Kidney epithelial cell (primary cell): ENCODE data around the gene SEMA6B. TPM values are rescaled to one million over a fixed set of nuclear protein-coding genes. Genes with fewer than 3 reads are reported as not detected.

Experiments used
- DNase-seq: peaks from one replicate; pipeline ENCODE4 v3.0.0-alpha.2; 2010; ENCODE audit warnings: low read depth
- H3K27me3 ChIP-seq: 2 replicates; pipeline ENCODE4 v1.6.0; 2011; ENCODE audit warnings: low read length; ENCODE audit not compliant: control insufficient read depth, insufficient read depth
- H3K36me3 ChIP-seq: 2 replicates; pipeline ENCODE4 v1.5.1; 2011; ENCODE audit warnings: low read length; ENCODE audit not compliant: control insufficient read depth, insufficient read depth
- H3K4me3 ChIP-seq: 2 replicates; pipeline ENCODE4 v1.5.1; 2011; ENCODE audit warnings: low read depth, mild to moderate bottlenecking, control low read depth, low read length
- total RNA-seq: library from RNA; depleted of rRNA; stranded (reverse); fragments of >200 nt; gene quantifications from 2 replicates; pipeline ENCODE4 v1.2.3, GENCODE V29; 2015
- TF ChIP-seq, protein P1 (sequence below): IDR thresholded peaks from 2 replicates; pipeline ENCODE4 v1.5.1; 2011; ENCODE audit warnings: mild to moderate bottlenecking, moderate library complexity, low read length, control low read depth, inconsistent platforms; ENCODE audit not compliant: insufficient read depth, poor library complexity, severe bottlenecking

SEMA6B gene
- total RNA-seq, 1 donor from 2014 or later, result 0.13 TPM

DNA sequence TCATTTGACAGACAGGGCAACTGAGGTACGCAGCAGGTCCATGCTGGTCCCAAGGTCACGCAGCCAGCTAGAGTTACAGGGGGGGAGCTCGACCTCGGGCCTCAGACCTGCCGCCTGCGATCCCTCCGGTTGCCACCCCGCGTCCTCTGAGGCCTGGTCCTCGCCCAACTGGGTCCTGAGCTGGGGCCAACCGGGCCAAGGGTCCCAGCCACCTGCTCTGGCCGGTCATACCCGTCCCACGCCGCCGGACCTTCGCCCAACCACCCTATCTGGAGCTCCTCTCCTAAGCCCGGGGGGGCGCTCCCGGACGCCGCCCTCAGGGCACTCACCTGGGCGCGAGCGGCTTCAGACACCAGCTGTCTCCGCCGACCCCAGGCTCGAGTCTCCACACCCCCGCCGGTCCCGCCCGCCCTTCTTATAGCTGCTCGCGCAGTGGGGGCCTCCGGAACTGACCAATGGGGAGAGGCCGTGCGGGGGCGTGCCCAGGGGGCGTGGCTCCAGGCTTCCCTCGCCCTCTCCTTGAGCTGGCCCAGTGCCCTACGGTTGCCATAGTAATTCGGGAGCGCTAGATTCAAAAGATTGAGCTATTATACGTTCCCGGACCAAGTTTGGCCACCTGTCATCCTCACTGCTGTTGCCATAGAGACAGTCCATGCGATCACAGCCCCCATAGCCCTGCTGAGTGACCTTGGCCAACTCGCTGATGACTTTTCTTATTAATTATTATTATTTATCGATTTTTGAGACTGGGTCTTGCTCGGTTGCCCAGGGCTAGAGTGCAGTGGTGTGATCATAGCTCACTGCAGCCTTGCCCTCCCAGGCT is 24.4 kb downstream of the SEMA6B start, which contains the start of gene PLIN5:
PLIN5 (minus strand) TSS at position 389 of the 823 bp plus-strand sequence. CDS start 1,150 bp downstream, outside the sequence.
- Histone ChIP-seq H3K4me3 (no peak within 1 kb of the TSS), H3K36me3 (no peaks in the 10 kb centered on the region), H3K27me3 (peaks cover 30% of the 10 kb centered on the region)
- DNase-seq, result no peak
- TF ChIP-seq, protein P1, sequence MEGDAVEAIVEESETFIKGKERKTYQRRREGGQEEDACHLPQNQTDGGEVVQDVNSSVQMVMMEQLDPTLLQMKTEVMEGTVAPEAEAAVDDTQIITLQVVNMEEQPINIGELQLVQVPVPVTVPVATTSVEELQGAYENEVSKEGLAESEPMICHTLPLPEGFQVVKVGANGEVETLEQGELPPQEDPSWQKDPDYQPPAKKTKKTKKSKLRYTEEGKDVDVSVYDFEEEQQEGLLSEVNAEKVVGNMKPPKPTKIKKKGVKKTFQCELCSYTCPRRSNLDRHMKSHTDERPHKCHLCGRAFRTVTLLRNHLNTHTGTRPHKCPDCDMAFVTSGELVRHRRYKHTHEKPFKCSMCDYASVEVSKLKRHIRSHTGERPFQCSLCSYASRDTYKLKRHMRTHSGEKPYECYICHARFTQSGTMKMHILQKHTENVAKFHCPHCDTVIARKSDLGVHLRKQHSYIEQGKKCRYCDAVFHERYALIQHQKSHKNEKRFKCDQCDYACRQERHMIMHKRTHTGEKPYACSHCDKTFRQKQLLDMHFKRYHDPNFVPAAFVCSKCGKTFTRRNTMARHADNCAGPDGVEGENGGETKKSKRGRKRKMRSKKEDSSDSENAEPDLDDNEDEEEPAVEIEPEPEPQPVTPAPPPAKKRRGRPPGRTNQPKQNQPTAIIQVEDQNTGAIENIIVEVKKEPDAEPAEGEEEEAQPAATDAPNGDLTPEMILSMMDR, result no peak

- no peak for DNase-seq
- no peak overlapping the region for H3K4me3 ChIP-seq
- H3K27me3 ChIP-seq, result peaks cover 29% of the 10 kb centered on the region
- TF ChIP-seq, protein P1, result no peak
- no peaks in the 10 kb centered on the region for H3K36me3 ChIP-seq
Observed at GRCh38 chr19:4533835-4534424, 25.6 kb downstream of the SEMA6B start.

DNA sequence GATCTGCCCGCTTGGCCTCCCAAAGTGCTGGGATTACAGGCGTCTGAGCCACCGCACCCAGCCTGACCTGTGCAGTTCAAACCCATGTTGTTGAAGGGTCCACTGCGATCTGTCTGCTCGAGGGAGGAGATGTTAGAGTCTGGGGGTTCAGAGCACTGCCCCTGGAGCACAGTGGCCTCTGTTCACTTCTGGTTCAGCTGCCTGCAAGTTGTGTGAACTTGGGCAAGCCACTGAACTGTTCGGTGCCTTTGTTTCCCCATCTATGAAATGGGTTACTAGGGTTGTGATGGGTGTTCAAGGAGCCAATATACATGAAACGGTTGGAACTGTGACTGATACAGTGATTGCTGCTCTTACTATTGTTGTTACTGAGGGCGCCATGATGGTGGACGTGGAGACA is 26.1 kb downstream of the SEMA6B start:
- DNase-seq, result no peak
- TF ChIP-seq, protein P1, result no peak
- Histone ChIP-seq H3K27me3 (peaks cover 27% of the 10 kb centered on the region), H3K36me3 (no peaks in the 10 kb centered on the region), H3K4me3 (no peak overlapping the region)

GRCh38 chr19:4531562-4532165 is 27.8 kb downstream of the SEMA6B start:
- H3K36me3 ChIP-seq, result no peaks in the 10 kb centered on the region
- no peak overlapping the region for H3K4me3 ChIP-seq
- TF ChIP-seq, protein P1, result no peak
- DNase-seq, result no peak
- H3K27me3 ChIP-seq, result peaks cover 19% of the 10 kb centered on the region

- no peaks in the 10 kb centered on the region for H3K36me3 ChIP-seq
- no peak overlapping the region for H3K4me3 ChIP-seq
- peaks cover 12% of the 10 kb centered on the region for H3K27me3 ChIP-seq
- DNase-seq, result no peak
- TF ChIP-seq, protein P1, result no peak
Observed at GRCh38 chr19:4529924-4530522, 29.5 kb downstream of the SEMA6B start.
